Sciatic nerve (tissue), 2 donors: ENCODE results near the gene PCDHB10. TPM values are rescaled to one million over a fixed set of nuclear protein-coding genes. Genes with fewer than 3 reads are reported as not detected.
"Not testable (repeated sequence)": the region's sequence is repeated elsewhere in the genome, so short reads cannot be mapped to it uniquely, and the experiment has no call there.

Source experiments
- ATAC-seq: fragments of 200-7000 bp; cut with Tn5 transposase; one replicate; pipeline ENCODE4 v1.9.1; 2020; ENCODE audit warnings: mild to moderate bottlenecking, moderate library complexity
- DNase-seq: peaks from one replicate; pipeline ENCODE4 v3.0.0-alpha.2; 2020; ENCODE audit warnings: low spot score
- intact Hi-C: fragments of 100-400 bp; cut with DNase I; formaldehyde crosslinking; loops from one replicate; pipeline ENCODE4 v1.14.2; 2022
- total RNA-seq: library from RNA; stranded (reverse); fragmentation: NEBNext Ultra II Directional; extraction: Animal tissue kit (Norgen Biotek cat#: 25700); gene quantifications from one replicate; pipeline ENCODE4 v1.2.1, GENCODE V29; 2021
- donor health status: DM: no; HTN: no; CAD: no.
- donor health status: DM: no; HTN: no; CAD: no.

PCDHB10 gene
- total RNA-seq, 1 donor from 2014 or later = 5.3 TPM

DNA sequence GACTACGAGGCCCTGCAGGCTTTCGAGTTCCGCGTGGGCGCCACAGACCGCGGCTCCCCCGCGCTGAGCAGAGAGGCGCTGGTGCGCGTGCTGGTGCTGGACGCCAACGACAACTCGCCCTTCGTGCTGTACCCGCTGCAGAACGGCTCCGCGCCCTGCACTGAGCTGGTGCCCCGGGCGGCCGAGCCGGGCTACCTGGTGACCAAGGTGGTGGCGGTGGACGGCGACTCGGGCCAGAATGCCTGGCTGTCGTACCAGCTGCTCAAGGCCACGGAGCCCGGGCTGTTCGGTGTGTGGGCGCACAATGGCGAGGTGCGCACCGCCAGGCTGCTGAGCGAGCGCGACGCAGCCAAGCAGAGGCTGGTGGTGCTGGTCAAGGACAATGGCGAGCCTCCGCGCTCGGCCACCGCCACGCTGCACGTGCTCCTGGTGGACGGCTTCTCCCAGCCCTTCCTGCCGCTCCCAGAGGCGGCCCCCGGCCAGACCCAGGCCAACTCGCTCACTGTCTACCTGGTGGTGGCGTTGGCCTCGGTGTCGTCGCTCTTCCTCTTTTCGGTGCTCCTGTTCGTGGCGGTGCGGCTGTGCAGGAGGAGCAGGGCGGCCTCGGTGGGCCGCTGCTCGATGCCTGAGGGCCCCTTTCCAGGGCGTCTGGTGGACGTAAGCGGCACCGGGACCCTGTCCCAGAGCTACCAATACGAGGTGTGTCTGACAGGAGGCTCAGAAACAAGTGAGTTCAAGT, 7.9 kb upstream of the PCDHB10 start:
- DNase-seq, intact Hi-C loops, ATAC-seq: not testable (repeated sequence)

DNA sequence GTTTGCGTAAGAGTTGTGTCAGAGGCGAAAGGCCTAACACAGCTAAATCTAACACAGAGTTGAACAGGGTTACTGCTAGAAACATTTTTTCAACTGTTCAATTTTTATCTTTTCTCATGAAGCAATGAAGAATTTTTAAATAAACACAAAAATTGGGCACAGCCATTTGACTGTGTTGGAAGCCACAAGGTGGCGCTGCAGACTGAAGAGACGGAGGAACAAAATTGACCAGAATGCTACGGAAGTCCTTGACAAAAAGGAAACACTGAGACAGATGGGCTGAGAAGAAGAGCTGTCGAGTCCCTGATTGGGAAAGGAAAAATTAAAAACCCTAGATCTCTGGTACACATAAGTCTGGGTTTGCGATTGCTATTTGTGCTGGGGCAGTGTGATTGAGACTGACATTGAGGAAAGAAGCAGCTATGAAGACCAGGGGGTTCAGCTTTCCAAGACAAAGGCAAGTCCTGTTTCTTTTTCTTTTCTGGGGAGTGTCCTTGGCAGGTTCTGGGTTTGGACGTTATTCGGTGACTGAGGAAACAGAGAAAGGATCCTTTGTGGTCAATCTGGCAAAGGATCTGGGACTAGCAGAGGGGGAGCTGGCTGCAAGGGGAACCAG, 5.1 kb upstream of the PCDHB10 start, which contains the start of gene PCDHB9:
PCDHB9 (plus strand) TSS at position 265 of the 616 bp plus-strand sequence; CDS start at position 423, 158 bp downstream.
- ATAC-seq (no peak), DNase-seq (no peak)
- intact Hi-C loops = no loop called here

DNA sequence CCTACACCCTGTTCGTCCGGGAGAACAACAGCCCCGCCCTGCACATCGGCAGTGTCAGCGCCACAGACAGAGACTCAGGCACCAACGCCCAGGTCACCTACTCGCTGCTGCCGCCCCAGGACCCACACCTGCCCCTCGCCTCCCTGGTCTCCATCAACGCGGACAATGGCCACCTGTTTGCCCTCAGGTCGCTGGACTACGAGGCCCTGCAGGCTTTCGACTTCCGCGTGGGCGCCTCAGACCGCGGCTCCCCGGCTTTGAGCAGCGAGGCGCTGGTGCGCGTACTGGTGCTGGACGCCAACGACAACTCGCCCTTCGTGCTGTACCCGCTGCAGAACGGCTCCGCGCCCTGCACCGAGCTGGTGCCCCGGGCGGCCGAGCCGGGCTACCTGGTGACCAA, 3.5 kb upstream of the PCDHB10 start:
- intact Hi-C loops, ATAC-seq, DNase-seq: not testable (repeated sequence)

GRCh38 chr5:141189131-141189530, 3.0 kb upstream of the PCDHB10 start:
- DNase-seq, intact Hi-C loops: not testable (repeated sequence)

GRCh38 chr5:141194332-141194731, 2.2 kb downstream of the PCDHB10 start:
- DNase-seq, intact Hi-C loops, ATAC-seq: not testable (repeated sequence)

More at GRCh38 chr5:141189131-141189530, 3.0 kb upstream of the PCDHB10 start:
- not testable (repeated sequence) for ATAC-seq

- intact Hi-C loops = no loop called here
Observed at GRCh38 chr5:141196363-141196762, 4.2 kb downstream of the PCDHB10 start.

GRCh38 chr5:141199359-141200235, 7.4 kb downstream of the PCDHB10 start, which contains the start of gene PCDHB11:
Gene PCDHB11 (plus strand): TSS chr5:141199627. CDS start chr5:141199775, 148 bp downstream.
- DNase-seq = no peak
- intact Hi-C loops = no loop called here
- ATAC-seq = peak; percentile 60

More at GRCh38 chr5:141196363-141196762, 4.2 kb downstream of the PCDHB10 start:
- ATAC-seq (no peak), DNase-seq (no peak)

DNA sequence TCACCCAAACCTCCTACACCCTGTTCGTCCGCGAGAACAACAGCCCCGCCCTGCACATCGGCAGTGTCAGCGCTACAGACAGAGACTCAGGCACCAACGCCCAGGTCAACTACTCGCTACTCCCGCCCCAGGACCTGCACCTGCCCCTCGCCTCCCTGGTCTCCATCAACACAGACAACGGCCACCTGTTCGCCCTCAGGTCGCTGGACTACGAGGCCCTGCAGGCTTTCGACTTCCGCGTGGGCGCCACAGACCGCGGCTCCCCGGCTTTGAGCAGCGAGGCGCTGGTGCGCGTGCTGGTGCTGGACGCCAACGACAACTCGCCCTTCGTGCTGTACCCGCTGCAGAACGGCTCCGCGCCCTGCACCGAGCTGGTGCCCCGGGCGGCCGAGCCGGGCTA, 9.0 kb downstream of the PCDHB10 start:
- intact Hi-C loops, DNase-seq, ATAC-seq: not testable (repeated sequence)

DNA sequence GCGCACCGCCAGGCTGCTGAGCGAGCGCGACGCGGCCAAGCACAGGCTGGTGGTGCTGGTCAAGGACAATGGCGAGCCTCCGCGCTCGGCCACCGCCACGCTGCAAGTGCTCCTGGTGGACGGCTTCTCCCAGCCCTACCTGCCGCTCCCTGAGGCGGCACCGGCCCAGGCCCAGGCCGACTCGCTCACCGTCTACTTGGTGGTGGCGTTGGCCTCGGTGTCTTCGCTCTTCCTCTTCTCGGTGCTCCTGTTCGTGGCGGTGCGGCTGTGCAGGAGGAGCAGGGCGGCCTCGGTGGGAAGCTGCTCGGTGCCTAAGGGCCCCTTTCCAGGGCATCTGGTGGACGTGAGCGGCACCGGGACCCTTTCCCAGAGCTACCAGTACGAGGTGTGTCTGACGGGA, 9.5 kb downstream of the PCDHB10 start:
- intact Hi-C loops, ATAC-seq, DNase-seq: not testable (repeated sequence)

- ATAC-seq (no peak), DNase-seq (no peak)
- intact Hi-C loops = no loop called here
Observed at GRCh38 chr5:141208478-141208877, 16.3 kb downstream of the PCDHB10 start, which contains the start of gene PCDHB12. Gene PCDHB12 (plus strand): TSS chr5:141208719. CDS start chr5:141208908, 189 bp downstream.

DNA sequence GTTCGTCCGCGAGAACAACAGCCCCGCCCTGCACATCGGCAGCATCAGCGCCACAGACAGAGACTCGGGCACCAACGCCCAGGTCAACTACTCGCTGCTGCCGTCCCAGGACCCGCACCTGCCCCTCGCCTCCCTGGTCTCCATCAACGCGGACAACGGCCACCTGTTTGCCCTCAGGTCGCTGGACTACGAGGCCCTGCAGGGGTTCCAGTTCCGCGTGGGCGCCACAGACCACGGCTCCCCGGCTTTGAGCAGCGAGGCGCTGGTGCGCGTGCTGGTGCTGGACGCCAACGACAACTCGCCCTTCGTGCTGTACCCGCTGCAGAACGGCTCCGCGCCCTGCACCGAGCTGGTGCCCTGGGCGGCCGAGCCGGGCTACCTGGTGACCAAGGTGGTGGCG, 18.1 kb downstream of the PCDHB10 start:
- intact Hi-C loops, ATAC-seq, DNase-seq: not testable (repeated sequence)

GRCh38 chr5:141210849-141211248, 18.7 kb downstream of the PCDHB10 start:
- DNase-seq, ATAC-seq, intact Hi-C loops: not testable (repeated sequence)

GRCh38 chr5:141213656-141214339, 21.6 kb downstream of the PCDHB10 start, which contains the start of gene PCDHB13:
Gene PCDHB13 (plus strand): TSS chr5:141213919. CDS start chr5:141214124, 205 bp downstream.
- peak; percentile 36 for ATAC-seq
- intact Hi-C loops, DNase-seq: not testable (repeated sequence)

- ATAC-seq, intact Hi-C loops, DNase-seq: not testable (repeated sequence)
Observed at GRCh38 chr5:141214583-141214982, 22.4 kb downstream of the PCDHB10 start.

DNA sequence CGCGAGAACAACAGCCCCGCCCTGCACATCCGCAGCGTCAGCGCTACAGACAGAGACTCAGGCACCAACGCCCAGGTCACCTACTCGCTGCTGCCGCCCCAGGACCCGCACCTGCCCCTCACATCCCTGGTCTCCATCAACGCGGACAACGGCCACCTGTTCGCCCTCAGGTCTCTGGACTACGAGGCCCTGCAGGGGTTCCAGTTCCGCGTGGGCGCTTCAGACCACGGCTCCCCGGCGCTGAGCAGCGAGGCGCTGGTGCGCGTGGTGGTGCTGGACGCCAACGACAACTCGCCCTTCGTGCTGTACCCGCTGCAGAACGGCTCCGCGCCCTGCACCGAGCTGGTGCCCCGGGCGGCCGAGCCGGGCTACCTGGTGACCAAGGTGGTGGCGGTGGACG, 23.4 kb downstream of the PCDHB10 start:
- ATAC-seq, DNase-seq, intact Hi-C loops: not testable (repeated sequence)

DNA sequence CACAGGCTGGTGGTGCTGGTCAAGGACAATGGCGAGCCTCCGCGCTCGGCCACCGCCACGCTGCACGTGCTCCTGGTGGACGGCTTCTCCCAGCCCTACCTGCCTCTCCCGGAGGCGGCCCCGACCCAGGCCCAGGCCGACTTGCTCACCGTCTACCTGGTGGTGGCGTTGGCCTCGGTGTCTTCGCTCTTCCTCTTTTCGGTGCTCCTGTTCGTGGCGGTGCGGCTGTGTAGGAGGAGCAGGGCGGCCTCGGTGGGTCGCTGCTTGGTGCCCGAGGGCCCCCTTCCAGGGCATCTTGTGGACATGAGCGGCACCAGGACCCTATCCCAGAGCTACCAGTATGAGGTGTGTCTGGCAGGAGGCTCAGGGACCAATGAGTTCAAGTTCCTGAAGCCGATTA, 23.9 kb downstream of the PCDHB10 start:
- intact Hi-C loops, DNase-seq, ATAC-seq: not testable (repeated sequence)

DNA sequence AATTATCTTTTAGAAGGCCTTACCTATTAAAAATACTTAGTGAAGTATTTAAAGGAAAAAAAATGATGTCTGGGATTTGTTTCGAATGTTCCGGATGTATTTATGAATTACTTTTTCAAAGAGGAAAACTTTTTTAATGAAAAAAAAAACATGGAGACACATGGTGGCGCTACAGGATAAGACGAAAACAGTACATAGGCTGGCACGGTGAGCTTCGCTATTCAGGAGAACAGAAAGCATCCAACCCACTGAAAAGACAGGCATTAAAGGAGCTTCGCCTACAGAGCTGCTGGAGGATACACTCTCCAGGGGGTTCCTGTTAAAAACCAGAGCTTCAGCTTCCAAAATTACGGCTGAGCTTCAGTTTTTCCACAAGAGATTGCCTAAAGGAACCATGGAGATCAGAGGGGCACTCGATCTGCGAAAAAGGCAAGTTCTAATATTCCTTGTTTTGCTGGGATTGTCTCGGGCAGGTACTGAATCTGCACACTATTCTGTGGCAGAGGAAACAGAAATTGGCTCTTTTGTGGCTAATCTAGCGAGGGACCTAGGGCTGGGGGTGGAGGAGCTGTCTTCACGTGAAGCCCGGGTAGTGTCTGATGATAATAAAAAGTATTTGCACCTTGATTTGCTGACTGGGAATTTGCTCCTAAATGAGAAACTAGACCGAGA, 31.1 kb downstream of the PCDHB10 start, which contains the start of gene PCDHB14:
PCDHB14 (plus strand) TSS at position 232 of the 672 bp plus-strand sequence; CDS start at position 395, 163 bp downstream.
- ATAC-seq (no peak), DNase-seq (no peak)
- intact Hi-C loops = no loop called here
